ENCODE results near the gene ATIC.

Gene ATIC

DNA sequence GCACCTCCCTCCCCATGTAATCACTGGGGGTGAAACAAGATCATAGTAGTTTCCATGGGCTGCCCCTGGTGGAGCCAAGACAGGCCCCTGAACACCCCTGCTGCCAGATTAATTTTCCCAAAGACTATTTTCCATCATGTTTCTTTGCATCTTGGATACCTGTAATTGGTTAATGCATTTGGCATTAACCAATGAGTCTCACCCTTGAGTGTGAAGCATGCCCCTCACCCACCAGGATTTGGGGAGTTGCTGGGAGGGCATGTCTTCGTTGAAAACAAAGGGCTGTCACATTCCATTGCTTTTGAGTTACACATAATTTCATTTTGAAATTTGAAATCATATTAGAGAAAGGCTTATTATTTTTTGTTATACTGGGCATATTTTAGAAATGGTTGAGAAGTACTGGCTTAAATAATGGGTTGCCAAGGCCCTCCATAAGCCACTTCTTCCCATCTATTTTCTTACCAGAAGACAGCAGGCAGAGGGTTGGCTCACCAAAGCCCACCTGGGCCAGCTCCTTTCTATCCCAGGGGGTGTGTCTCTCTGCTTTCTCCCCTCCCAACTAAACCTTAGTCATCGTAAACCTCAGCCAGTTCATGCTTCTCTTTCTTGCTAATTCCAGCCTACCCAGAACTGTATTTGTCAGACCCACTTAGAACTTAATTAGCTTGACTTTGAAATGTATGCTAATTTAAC, 51.8 kb downstream of the ATIC start:
- DNase-seq (ENCODE audit: insufficient read length, low spot score), result no peak
- FAIRE-seq, result no peak
- TF ChIP-seq POU2F2 (IDR thresholded peaks at IDR 0.05; ENCODE audit: low read depth, low read length) (no peak), SPI1 (IDR thresholded peaks at IDR 0.05; ENCODE audit: low read depth, low read length) (no peak), TAF1 (IDR thresholded peaks at IDR 0.05; ENCODE audit: low read depth, low read length) (no peak), POLR2AphosphoS5 (IDR thresholded peaks at IDR 0.05; ENCODE audit: low read depth, low read length) (no peak), POLR2A (IDR thresholded peaks at IDR 0.05; ENCODE audit: low read depth, low read length) (no peak)

DNA sequence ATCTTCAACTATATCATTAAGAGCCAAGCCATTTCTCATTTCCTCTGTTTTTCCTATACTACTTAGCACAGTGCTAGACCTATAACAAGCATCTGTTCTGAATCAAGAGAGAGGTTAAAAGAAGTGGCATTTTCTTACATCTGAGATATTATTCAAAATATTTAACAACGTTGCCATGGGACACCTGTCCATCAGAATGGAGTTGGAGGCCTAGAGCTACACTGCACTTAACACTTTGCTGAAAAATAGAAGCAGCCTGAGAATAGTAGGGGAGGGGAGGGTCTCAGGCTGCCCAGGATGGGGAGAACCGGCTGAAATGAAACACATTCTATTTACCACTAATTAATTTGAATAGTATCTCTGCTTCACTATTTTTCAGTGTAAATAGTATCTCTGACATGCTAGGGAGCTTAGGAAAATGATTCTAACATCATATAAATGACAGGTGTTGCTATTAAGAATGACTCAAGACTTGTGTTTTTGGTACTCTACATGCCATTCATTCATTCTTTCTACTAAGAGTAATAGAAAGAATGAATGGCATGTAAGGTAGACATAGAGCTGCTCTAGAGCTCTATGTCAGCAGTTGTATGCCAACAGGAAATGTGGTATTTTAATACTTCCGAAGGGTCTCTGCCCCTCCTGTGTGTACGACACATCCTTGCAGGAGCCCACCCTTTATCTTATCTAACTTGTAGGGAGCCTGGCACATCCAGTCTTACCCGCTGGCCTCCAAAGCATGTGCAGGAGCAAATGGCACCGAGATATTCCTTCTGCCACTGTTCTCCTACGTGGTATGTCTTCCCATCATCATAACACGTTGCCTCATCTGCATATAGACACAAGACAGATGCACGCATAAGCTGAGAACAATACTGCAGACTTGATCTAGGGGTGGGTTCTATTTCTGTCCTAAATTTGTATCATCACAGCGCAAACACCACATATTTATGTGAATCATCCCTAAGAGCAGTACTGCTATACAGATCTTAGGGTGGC, 52.6 kb downstream of the ATIC start:
- FAIRE-seq (peak; percentile 16), DNase-seq (ENCODE audit: insufficient read length, low spot score) (no peak)
- TF ChIP-seq POLR2A (IDR thresholded peaks at IDR 0.05; ENCODE audit: low read depth, low read length) (no peak), POLR2AphosphoS5 (IDR thresholded peaks at IDR 0.05; ENCODE audit: low read depth, low read length) (no peak)

- DNase-seq (ENCODE audit: insufficient read length, low spot score) (peak; percentile 5), FAIRE-seq (peak; percentile 66)
- no peak for TF ChIP-seq SPI1 (IDR thresholded peaks at IDR 0.05; ENCODE audit: low read depth, low read length)
- no peak for TF ChIP-seq POLR2AphosphoS5 (IDR thresholded peaks at IDR 0.05; ENCODE audit: low read depth, low read length)
- no peak for TF ChIP-seq POLR2A (IDR thresholded peaks at IDR 0.05; ENCODE audit: low read depth, low read length)
- TF ChIP-seq PAX5 (IDR thresholded peaks at IDR 0.05; ENCODE audit: insufficient read depth, low read length, severe bottlenecking), result no peak
- TF ChIP-seq TAF1 (IDR thresholded peaks at IDR 0.05; ENCODE audit: low read depth, low read length), result no peak
- no peak for TF ChIP-seq POU2F2 (IDR thresholded peaks at IDR 0.05; ENCODE audit: low read depth, low read length)
Measured at GRCh38 chr2:215365184-215365658, 53.4 kb downstream of the ATIC start.

DNA sequence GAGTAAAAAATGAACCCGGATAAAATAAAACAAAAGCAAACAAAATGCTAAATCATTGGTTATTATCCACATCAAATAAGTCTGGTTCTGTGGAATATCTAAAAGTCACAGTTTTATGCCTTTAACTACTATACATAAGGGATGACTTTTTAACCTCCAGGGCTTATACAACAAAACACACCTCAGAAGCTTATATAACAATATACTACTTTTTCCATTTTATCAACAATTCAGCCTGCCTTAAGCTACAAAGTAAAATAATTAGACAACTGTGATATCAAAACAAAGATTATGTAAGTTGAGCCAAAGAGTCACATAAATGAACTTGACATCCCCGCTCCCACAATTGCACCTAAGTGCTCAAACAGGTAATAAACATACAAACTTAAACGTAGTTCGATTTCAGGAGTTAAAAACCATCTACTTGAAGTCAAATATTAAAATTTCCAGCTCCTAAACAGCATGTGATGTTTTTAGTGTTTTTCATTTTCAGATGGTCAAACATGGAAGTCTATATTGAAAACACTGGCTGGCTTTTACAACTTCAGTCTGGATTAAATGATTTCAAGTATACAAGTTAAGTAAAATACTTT, 54.7 kb downstream of the ATIC start:
- DNase-seq (ENCODE audit: insufficient read length, low spot score) (no peak), FAIRE-seq (no peak)
- no peak for TF ChIP-seq POLR2A (IDR thresholded peaks at IDR 0.05; ENCODE audit: low read depth, low read length)
- TF ChIP-seq TAF1 (IDR thresholded peaks at IDR 0.05; ENCODE audit: low read depth, low read length), result no peak
- no peak for TF ChIP-seq SPI1 (IDR thresholded peaks at IDR 0.05; ENCODE audit: low read depth, low read length)
- TF ChIP-seq POLR2AphosphoS5 (IDR thresholded peaks at IDR 0.05; ENCODE audit: low read depth, low read length), result no peak
- TF ChIP-seq PAX5 (IDR thresholded peaks at IDR 0.05; ENCODE audit: insufficient read depth, low read length, severe bottlenecking), result no peak
- no peak for TF ChIP-seq POU2F2 (IDR thresholded peaks at IDR 0.05; ENCODE audit: low read depth, low read length)

- DNase-seq (ENCODE audit: insufficient read length, low spot score), result no peak
- no peak for TF ChIP-seq POLR2AphosphoS5 (IDR thresholded peaks at IDR 0.05; ENCODE audit: low read depth, low read length)
- TF ChIP-seq SPI1 (IDR thresholded peaks at IDR 0.05; ENCODE audit: low read depth, low read length), result no peak
- peak; percentile 31 for FAIRE-seq
Measured at GRCh38 chr2:215367662-215368492, 56.0 kb downstream of the ATIC start.

DNA sequence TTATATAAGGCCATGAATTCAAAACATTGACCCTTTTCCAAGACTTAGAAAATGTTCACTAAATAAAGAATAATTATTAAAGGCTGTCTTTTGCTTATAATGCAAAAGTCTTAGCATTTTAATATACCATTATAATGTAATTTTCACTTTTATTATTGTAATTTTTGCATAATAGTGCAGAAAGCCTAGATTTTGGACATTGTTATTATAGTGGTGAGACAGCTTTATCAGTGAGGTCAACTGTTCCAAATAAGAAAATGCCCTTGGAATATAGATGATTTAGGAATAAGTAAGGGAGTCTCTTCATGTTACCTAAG, 56.6 kb downstream of the ATIC start:
- FAIRE-seq (no peak), DNase-seq (ENCODE audit: insufficient read length, low spot score) (no peak)
- TF ChIP-seq POLR2A (IDR thresholded peaks at IDR 0.05; ENCODE audit: low read depth, low read length) (no peak), TAF1 (IDR thresholded peaks at IDR 0.05; ENCODE audit: low read depth, low read length) (no peak), SPI1 (IDR thresholded peaks at IDR 0.05; ENCODE audit: low read depth, low read length) (no peak), POLR2AphosphoS5 (IDR thresholded peaks at IDR 0.05; ENCODE audit: low read depth, low read length) (no peak), POU2F2 (IDR thresholded peaks at IDR 0.05; ENCODE audit: low read depth, low read length) (no peak), PAX5 (IDR thresholded peaks at IDR 0.05; ENCODE audit: insufficient read depth, low read length, severe bottlenecking) (no peak)

- no peak for FAIRE-seq
- DNase-seq (ENCODE audit: insufficient read length, low spot score), result no peak
- TF ChIP-seq POU2F2 (IDR thresholded peaks at IDR 0.05; ENCODE audit: low read depth, low read length), result no peak
- no peak for TF ChIP-seq POLR2AphosphoS5 (IDR thresholded peaks at IDR 0.05; ENCODE audit: low read depth, low read length)
- no peak for TF ChIP-seq POLR2A (IDR thresholded peaks at IDR 0.05; ENCODE audit: low read depth, low read length)
- TF ChIP-seq SPI1 (IDR thresholded peaks at IDR 0.05; ENCODE audit: low read depth, low read length), result no peak
- no peak for TF ChIP-seq TAF1 (IDR thresholded peaks at IDR 0.05; ENCODE audit: low read depth, low read length)
- TF ChIP-seq PAX5 (IDR thresholded peaks at IDR 0.05; ENCODE audit: insufficient read depth, low read length, severe bottlenecking), result no peak
Measured at GRCh38 chr2:215369181-215369760, 57.4 kb downstream of the ATIC start.

DNA sequence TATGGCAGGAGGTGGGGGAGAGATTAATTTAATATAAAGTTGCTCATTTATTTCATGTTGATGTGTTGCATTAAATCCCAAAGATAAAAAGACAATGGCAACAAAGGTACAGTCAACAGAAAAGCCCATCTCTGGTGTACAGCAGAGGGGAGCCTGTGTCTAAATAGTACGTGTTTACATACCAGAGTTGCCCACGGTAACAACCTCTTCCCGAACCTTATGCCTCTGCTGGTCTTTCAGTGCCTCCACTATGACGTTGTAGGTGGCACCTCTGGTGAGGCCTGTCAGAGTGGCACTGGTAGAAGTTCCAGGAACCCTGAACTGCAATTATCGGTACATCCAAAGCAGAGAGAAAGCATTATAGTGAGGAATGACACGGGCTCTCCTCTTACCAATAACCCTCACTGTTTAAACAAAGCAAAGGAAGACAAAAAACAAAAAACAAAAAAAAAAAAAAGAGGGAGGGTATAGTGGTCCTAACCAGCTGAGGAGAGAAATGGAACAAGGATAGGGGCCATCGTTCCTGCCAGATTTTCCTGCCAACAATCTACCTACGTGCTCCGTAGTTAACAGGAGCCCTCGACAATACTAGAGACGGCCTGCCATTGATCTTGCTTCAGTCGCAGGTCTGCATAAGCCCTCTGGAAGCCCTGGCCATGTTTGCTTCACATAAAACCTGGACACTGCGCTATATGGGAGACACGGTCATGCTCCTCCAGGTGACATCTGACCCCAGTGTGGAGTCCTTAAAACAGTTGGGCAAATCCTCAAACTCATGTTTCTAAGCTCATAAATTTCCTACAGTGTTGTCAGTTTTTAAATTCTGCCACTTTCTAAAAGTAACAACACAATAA, 58.5 kb downstream of the ATIC start:
- DNase-seq (ENCODE audit: insufficient read length, low spot score) (no peak), FAIRE-seq (no peak)
- TF ChIP-seq POU2F2 (IDR thresholded peaks at IDR 0.05; ENCODE audit: low read depth, low read length), result no peak
- TF ChIP-seq TAF1 (IDR thresholded peaks at IDR 0.05; ENCODE audit: low read depth, low read length), result no peak
- TF ChIP-seq SPI1 (IDR thresholded peaks at IDR 0.05; ENCODE audit: low read depth, low read length), result no peak
- no peak for TF ChIP-seq POLR2A (IDR thresholded peaks at IDR 0.05; ENCODE audit: low read depth, low read length)
- no peak for TF ChIP-seq PAX5 (IDR thresholded peaks at IDR 0.05; ENCODE audit: insufficient read depth, low read length, severe bottlenecking)
- TF ChIP-seq POLR2AphosphoS5 (IDR thresholded peaks at IDR 0.05; ENCODE audit: low read depth, low read length), result no peak
